ENCODE measurements around the gene C3orf20.

DNA sequence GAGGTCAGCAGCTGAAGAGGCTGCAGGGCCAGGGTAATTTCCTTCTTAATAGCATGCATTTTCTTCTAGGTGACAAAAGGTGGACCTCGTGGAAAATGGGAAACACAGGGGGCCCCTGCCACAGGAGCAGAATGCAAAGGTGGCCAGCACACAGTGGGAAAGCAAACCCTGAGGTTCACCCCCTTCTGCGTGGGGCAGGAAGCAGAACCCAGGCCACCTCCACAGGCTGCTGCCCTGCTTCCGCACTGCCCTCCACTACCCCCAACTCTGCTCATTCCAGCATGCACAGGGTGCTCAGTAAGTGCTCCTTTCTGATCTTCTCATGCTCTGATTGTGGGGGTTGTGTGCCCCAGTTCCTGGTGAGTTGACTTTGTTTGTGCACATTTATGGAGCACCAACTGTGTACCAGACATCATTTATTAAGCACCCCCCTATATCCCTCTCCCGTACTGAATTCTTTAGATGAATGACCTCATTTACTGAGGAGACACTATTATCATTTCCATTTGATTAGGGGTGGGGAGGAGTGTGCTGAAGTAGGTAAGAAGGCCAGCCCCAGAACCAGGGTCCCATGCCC lies 131.1 kb downstream of the C3orf20 start:
- TF ChIP-seq, protein P1, sequence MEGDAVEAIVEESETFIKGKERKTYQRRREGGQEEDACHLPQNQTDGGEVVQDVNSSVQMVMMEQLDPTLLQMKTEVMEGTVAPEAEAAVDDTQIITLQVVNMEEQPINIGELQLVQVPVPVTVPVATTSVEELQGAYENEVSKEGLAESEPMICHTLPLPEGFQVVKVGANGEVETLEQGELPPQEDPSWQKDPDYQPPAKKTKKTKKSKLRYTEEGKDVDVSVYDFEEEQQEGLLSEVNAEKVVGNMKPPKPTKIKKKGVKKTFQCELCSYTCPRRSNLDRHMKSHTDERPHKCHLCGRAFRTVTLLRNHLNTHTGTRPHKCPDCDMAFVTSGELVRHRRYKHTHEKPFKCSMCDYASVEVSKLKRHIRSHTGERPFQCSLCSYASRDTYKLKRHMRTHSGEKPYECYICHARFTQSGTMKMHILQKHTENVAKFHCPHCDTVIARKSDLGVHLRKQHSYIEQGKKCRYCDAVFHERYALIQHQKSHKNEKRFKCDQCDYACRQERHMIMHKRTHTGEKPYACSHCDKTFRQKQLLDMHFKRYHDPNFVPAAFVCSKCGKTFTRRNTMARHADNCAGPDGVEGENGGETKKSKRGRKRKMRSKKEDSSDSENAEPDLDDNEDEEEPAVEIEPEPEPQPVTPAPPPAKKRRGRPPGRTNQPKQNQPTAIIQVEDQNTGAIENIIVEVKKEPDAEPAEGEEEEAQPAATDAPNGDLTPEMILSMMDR (conservative IDR thresholded peaks at IDR 0.05) = no peak
- no peak for TF ChIP-seq ZFX (IDR thresholded peaks at IDR 0.05)
